ENCODE measurements around the gene ANKRD30A.
"Not testable (repeated sequence)": the region's sequence is repeated elsewhere in the genome, so short reads cannot be mapped to it uniquely, and the experiment has no call there.

ANKRD30A gene

DNA sequence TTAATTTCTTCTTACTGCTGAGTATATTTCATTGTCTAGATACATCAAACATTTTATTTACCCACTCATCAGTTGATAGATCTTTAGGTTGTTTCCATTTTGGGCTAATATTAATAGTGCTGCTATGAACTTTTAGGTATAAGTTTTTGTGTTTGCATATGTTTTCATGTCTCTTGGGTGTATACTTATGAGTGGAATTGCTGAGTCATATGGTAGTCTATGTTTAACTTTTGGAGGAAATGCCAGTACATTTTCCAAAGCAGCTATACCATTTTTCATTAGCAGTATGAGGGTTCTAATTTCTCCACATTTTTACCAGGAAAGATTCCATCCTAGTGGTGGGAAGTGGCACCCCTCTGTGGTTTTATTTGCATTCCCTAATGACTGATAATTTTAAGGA, 101.1 kb downstream of the ANKRD30A start:
- no peak for DNase-seq (ENCODE audit: low read depth)
- TF ChIP-seq, protein P1, sequence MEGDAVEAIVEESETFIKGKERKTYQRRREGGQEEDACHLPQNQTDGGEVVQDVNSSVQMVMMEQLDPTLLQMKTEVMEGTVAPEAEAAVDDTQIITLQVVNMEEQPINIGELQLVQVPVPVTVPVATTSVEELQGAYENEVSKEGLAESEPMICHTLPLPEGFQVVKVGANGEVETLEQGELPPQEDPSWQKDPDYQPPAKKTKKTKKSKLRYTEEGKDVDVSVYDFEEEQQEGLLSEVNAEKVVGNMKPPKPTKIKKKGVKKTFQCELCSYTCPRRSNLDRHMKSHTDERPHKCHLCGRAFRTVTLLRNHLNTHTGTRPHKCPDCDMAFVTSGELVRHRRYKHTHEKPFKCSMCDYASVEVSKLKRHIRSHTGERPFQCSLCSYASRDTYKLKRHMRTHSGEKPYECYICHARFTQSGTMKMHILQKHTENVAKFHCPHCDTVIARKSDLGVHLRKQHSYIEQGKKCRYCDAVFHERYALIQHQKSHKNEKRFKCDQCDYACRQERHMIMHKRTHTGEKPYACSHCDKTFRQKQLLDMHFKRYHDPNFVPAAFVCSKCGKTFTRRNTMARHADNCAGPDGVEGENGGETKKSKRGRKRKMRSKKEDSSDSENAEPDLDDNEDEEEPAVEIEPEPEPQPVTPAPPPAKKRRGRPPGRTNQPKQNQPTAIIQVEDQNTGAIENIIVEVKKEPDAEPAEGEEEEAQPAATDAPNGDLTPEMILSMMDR (conservative IDR thresholded peaks at IDR 0.05; ENCODE audit: low read depth, low read length): no peak
- no peak overlapping the region for H3K4me3 ChIP-seq (ENCODE audit: low read depth, low read length)

- H3K4me3 ChIP-seq (ENCODE audit: low read depth, low read length): no peak overlapping the region
- TF ChIP-seq, protein P1 (conservative IDR thresholded peaks at IDR 0.05; ENCODE audit: low read depth, low read length): no peak
- DNase-seq (ENCODE audit: low read depth): no peak
These were observed 109.3 kb downstream of the ANKRD30A start for GRCh38 chr10:37234692-37235091.

- H3K4me3 ChIP-seq (ENCODE audit: low read depth, low read length): no peak overlapping the region
- DNase-seq (ENCODE audit: low read depth): no peak
- TF ChIP-seq, protein P1 (conservative IDR thresholded peaks at IDR 0.05; ENCODE audit: low read depth, low read length): no peak
These were observed 110.7 kb downstream of the ANKRD30A start for GRCh38 chr10:37236093-37236492.

DNA sequence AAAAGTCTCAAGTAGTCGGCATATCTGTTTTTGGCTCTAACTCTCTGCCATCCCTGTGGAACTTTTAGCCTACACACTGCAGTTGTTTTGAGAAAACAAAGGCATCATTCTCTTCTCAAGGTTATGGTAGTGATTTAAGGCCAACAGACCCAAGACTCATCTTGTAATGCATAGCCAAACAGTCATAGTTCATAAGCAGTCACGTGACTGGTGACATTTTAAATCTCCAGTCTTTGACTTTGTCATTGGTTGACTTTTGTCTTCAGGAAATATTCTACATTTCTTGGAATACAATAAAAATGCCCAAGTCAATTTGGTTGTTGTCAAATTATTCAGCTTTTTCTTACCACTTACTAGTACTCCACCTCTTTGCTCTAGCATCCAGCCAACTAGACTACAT, 114.8 kb downstream of the ANKRD30A start:
- TF ChIP-seq, protein P1 (conservative IDR thresholded peaks at IDR 0.05; ENCODE audit: low read depth, low read length): no peak
- no peak overlapping the region for H3K4me3 ChIP-seq (ENCODE audit: low read depth, low read length)
- no peak for DNase-seq (ENCODE audit: low read depth)

GRCh38 chr10:37246637-37247036, 121.2 kb downstream of the ANKRD30A start:
- TF ChIP-seq, protein P1 (conservative IDR thresholded peaks at IDR 0.05; ENCODE audit: low read depth, low read length): no peak
- H3K4me3 ChIP-seq (ENCODE audit: low read depth, low read length): no peak overlapping the region
- no peak for DNase-seq (ENCODE audit: low read depth)

DNA sequence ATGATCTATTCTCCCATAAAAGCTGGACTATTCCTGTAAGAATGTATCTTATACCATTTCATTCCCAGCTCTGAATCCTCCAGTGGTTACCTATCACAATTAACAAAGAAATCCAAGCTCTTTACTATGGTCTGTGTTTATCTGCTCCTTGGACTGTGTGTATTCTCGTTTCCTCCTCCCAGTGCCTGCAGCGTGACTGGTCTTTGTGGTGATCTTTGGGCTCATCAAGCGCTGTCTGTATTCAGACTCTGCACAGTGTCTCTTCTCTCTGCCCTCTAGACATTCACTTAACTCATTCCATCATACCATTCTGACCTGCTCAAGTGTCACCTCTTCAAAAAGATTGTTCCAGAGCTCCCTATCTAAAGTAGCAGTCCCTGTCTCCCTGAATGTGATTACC, 130.4 kb downstream of the ANKRD30A start:
- H3K4me3 ChIP-seq (ENCODE audit: low read depth, low read length); DNase-seq (ENCODE audit: low read depth): not testable (repeated sequence)

- H3K4me3 ChIP-seq (ENCODE audit: low read depth, low read length): no peak overlapping the region
- TF ChIP-seq, protein P1 (conservative IDR thresholded peaks at IDR 0.05; ENCODE audit: low read depth, low read length): no peak
- DNase-seq (ENCODE audit: low read depth): no peak
These were observed 137.9 kb downstream of the ANKRD30A start for GRCh38 chr10:37263304-37263703.

- TF ChIP-seq, protein P1 (conservative IDR thresholded peaks at IDR 0.05; ENCODE audit: low read depth, low read length): no peak
- H3K4me3 ChIP-seq (ENCODE audit: low read depth, low read length): no peak overlapping the region
- DNase-seq (ENCODE audit: low read depth): no peak
These were observed 142.9 kb downstream of the ANKRD30A start for GRCh38 chr10:37268266-37268665.
